Upper lobe of left lung (tissue), 4 donors: Measurements from ENCODE around the gene LDB2.

ENCODE experiments used
- POLR2A ChIP-seq, 4 donors: fragments of 450-650 bp; IDR thresholded peaks; one replicate each; pipeline ENCODE4 v1.5.1; 2016 to 2017; ENCODE audit warnings: antibody characterized with exemption in 4 of 4, mild to moderate bottlenecking in 2 of 4
- TF ChIP-seq, protein P1 (sequence below), 6 experiments: fragments of 450-650 bp in 4 of 6; fragments of 200-600 bp in 2 of 6; sonication (generic) in 2 of 6; IDR thresholded peaks; one replicate each; pipeline ENCODE4 v1.5.1; 2016 to 2019; ENCODE audit warnings: antibody characterized with exemption in 6 of 6

DNA sequence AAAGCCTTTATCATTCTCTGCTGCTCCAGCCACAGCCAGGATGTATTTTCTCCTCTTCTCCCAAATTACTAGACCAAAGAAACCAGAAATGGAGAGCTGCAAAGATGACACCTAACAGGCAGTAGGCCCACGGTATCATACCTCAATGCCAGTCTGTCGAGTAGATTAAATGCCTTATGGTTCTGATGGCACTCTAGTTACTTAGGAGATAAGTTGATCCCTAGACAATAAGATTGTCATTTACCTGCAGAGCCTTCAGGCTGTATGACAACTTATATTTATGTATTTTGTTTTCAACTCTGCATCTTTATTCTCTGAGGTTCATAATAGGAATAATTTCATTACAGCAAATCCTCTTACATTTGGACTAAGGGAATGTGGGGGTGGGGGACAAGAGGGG is 262.1 kb downstream of the LDB2 start:
- TF ChIP-seq, protein P1, sequence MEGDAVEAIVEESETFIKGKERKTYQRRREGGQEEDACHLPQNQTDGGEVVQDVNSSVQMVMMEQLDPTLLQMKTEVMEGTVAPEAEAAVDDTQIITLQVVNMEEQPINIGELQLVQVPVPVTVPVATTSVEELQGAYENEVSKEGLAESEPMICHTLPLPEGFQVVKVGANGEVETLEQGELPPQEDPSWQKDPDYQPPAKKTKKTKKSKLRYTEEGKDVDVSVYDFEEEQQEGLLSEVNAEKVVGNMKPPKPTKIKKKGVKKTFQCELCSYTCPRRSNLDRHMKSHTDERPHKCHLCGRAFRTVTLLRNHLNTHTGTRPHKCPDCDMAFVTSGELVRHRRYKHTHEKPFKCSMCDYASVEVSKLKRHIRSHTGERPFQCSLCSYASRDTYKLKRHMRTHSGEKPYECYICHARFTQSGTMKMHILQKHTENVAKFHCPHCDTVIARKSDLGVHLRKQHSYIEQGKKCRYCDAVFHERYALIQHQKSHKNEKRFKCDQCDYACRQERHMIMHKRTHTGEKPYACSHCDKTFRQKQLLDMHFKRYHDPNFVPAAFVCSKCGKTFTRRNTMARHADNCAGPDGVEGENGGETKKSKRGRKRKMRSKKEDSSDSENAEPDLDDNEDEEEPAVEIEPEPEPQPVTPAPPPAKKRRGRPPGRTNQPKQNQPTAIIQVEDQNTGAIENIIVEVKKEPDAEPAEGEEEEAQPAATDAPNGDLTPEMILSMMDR (IDR thresholded peaks at IDR 0.05): no peak
- no peak for TF ChIP-seq POLR2A (IDR thresholded peaks at IDR 0.05)
